ENCODE data around the gene BMP8B.

BMP8B gene

GRCh38 chr1:39755965-39756659 is 32.6 kb downstream of the BMP8B start:
- DNase-seq, result no peak

- DNase-seq, result no peak
These were observed 33.7 kb downstream of the BMP8B start for GRCh38 chr1:39754906-39755504.

- no peak for DNase-seq
These were observed 34.6 kb downstream of the BMP8B start for GRCh38 chr1:39754026-39754570.

GRCh38 chr1:39753132-39754025 is 35.3 kb downstream of the BMP8B start:
- no peak for DNase-seq

GRCh38 chr1:39752703-39753102 is 36.0 kb downstream of the BMP8B start:
- DNase-seq, result no peak

- no peak for DNase-seq
These were observed 37.1 kb downstream of the BMP8B start for GRCh38 chr1:39751595-39751994.

GRCh38 chr1:39745016-39745670 is 43.5 kb downstream of the BMP8B start:
- DNase-seq, result no peak

- DNase-seq, result peak; percentile 88
These were observed 49.9 kb downstream of the BMP8B start, which contains the start of gene PPIE for GRCh38 chr1:39738622-39739366. TSS of gene PPIE (plus strand) at chr1:39738882. CDS start at chr1:39738901, 19 bp downstream.

GRCh38 chr1:39737546-39738169 is 51.0 kb downstream of the BMP8B start:
- no peak for DNase-seq

- no peak for DNase-seq
These were observed 52.9 kb downstream of the BMP8B start for GRCh38 chr1:39735731-39736130.

GRCh38 chr1:39733161-39733560 is 55.5 kb downstream of the BMP8B start:
- peak; percentile 1 for DNase-seq

GRCh38 chr1:39732730-39733129 is 55.9 kb downstream of the BMP8B start:
- no peak for DNase-seq

- no peak for DNase-seq
These were observed 58.8 kb downstream of the BMP8B start for GRCh38 chr1:39729842-39730241.

- no peak for DNase-seq
These were observed 59.6 kb downstream of the BMP8B start for GRCh38 chr1:39729030-39729429.

- DNase-seq, result no peak
These were observed 60.7 kb downstream of the BMP8B start for GRCh38 chr1:39727932-39728317.

- DNase-seq, result no peak
These were observed 61.3 kb downstream of the BMP8B start for GRCh38 chr1:39727221-39727931.

- no peak for DNase-seq
These were observed 62.1 kb downstream of the BMP8B start for GRCh38 chr1:39726600-39726999.

- DNase-seq, result no peak
These were observed 66.2 kb downstream of the BMP8B start for GRCh38 chr1:39722495-39722894.

GRCh38 chr1:39721664-39722063 is 67.0 kb downstream of the BMP8B start:
- DNase-seq, result no peak

GRCh38 chr1:39720094-39720999 is 68.3 kb downstream of the BMP8B start:
- peak; percentile 84 for DNase-seq

Data from NCI-H146 (cell line).